GM18520 (cell line): ENCODE results near the gene SFMBT2.

Experiments used
- ATAC-seq: cut with Tn5 transposase; IDR thresholded peaks from one replicate; pipeline ENCODE4 v1.9.1; 2021; ENCODE audit not compliant: unreplicated experiment

The SFMBT2 gene

GRCh38 chr10:7426349-7426748 lies 15.5 kb upstream of the SFMBT2 start:
- no peak for ATAC-seq

DNA sequence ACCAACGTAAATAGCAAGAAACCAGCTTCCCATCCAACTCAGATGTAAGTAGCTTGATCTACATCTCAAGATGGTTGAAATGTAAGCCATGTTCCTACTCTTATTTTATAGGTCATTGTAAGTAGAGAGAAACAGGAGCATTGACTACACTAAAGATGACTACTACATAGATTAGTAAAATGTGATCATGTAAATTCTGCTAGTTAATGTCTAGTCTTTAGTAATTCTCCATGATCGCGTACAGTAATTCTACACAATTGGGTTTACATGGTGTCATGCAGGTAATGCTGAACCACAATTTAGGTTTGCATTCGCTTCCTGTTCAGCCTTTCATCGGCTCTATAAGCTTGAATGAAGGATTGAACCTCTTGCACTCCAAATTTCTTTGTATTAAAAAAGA lies 14.9 kb upstream of the SFMBT2 start:
- no peak for ATAC-seq

DNA sequence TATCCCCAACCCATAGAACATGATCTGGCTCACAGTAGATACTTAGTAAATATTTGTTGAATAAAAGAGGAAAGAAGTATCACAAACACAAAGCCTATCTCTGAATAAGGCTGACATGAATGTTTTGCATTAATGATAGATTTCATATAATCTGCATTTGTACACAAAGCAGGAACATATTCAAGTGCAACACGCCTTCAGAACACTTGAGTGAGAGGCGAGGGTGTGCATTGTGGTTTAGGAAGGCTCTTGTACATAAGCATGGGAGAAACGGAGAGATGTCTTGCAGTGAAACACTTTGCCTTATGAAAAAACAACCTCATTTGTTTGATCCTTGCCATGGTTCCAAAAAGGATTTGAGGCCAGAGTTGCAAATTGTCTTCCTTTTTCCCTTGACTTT lies 14.1 kb upstream of the SFMBT2 start:
- ATAC-seq, result no peak

- ATAC-seq, result no peak
Observed at GRCh38 chr10:7424315-7424714, 13.5 kb upstream of the SFMBT2 start.

- ATAC-seq, result no peak
Observed at GRCh38 chr10:7423521-7423920, 12.7 kb upstream of the SFMBT2 start.

- ATAC-seq, result no peak
Observed at GRCh38 chr10:7421526-7421925, 10.7 kb upstream of the SFMBT2 start.

DNA sequence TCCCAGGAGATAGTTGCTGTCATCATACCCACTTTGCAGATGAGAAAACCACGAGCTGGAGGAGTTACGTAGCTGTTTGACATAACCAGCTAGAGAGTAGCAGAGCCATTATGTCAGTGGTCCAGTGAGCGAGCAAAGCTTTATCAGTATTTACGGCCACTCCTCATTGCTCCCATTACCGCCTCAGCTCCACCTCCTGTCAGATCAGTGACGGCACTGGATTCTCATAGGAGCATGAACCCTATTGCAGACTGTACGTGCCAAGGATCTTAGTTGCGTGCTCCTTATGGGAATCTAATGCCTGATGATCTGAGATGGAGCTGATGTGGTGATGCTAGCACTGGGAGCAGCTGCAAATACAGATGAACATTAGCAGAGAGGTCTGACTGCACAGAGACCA lies 9.2 kb upstream of the SFMBT2 start:
- no peak for ATAC-seq

- no peak for ATAC-seq
Observed at GRCh38 chr10:7417807-7418206, 7.0 kb upstream of the SFMBT2 start.

DNA sequence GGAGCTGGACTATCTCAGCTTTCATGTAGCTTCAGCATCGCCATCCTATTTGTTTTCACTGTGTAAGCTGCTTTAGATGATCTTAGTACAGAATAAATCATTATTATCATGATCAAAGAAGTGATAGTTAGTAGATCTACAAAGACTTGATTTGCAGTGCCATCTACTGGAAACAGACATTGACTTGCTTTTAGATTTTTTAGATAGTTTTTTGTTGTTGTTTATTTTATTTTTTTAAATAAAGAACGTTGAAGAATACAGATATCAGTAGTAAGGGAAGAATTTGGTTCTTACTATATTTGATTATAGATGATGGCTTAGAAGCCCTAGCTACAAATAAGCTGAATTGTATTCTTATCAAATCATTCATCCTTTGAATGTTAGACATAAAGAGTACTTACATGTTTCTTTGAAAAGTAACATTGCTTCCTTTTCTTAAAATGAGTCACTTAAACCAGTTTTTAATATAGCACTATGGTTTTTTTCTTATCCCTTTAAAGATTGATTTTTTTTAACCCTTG lies 6.3 kb upstream of the SFMBT2 start:
- no peak for ATAC-seq

DNA sequence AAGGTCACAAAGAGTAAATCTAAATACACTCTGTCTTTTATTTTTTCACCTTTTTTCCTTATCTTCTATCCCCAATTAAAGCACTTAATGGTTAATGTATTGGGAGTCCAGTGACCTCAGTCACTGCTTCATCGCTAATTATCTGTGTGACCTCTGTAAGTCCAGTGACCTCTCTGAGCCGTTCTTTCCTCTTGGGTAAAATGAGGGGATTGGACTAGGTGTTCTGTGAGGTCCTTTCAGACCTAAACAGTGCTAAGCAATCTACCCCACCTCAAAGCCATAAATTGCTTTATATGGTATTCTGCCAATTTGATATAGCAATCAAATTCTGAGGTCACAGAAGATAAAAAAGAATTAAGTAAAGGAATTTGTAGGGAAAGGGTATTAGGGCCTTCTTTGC lies 3.9 kb upstream of the SFMBT2 start:
- no peak for ATAC-seq

DNA sequence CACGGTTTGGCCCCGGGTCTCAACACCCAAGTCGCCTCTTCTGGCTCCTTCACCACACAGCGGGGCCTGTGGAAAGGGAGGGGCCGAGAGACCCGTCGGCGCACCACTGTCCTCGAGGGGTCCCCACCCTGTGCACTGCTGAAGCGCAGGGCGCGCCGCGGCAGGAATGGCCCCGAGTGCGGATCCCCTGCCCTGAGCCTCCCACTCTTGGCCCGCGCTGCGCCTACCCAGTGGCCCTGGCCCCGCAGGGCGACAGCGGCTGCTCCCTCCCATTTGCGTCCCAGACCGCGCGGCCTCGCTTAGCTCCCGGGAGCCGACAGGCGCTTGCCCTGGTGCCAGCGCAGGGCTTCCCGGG lies 2.1 kb upstream of the SFMBT2 start:
- ATAC-seq, result no peak

DNA sequence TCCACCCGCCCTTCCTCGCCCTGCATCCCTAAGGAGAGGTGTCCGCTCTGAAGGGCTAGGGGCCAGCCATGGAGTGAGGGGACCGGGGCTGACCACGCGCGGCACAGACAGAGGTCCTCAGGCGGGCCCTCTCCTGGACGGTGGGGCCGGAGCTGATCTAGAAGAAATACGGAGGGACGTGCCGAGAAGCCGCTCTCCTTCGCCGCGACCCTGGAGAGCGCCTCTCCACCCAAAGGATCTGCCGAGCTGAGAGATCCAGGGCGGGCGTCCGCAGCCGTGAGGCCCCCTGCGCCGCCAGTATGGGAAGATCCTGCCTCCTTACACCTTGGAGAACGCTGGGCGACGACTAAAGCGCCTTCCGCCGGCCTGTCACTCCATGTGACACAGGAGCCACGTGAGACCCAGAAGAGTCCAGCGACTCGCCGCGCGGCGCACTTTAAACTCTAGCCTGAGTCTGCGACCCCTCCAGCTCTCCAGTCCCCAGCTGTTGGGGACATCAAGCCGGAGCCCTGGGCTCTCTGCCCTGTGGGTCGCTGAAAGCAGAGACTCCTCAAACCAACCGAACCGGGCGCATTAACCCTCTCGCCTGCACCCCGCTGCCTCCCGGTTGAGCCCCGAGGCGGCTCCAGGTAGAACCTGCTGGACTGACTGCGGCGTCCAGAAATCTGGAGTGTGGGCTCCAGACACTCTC lies 1.5 kb upstream of the SFMBT2 start:
- no peak for ATAC-seq

DNA sequence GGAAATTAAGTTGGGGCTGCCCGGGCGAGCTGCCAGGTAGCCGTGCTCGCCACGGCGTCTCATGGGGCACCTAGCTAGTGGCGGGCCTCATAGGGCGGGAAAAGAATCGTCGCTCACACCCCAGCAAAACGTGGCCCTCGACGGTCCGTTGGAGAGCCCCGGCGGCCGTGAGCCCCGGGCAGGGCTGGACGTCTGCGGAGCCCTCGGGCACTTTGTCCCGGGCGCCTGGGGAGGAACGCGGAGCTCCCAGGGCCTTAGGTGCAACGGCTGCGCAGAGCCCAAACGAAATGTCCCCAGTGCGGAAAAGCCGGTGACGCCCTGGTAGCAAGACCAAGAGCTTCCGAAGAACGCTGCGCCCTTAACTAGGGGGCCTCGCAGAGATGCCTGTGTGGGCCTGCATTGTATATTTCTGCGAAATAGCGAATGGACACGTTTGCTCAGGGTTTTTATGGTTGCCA lies 866 bp upstream of the SFMBT2 start:
- ATAC-seq, result no peak

DNA sequence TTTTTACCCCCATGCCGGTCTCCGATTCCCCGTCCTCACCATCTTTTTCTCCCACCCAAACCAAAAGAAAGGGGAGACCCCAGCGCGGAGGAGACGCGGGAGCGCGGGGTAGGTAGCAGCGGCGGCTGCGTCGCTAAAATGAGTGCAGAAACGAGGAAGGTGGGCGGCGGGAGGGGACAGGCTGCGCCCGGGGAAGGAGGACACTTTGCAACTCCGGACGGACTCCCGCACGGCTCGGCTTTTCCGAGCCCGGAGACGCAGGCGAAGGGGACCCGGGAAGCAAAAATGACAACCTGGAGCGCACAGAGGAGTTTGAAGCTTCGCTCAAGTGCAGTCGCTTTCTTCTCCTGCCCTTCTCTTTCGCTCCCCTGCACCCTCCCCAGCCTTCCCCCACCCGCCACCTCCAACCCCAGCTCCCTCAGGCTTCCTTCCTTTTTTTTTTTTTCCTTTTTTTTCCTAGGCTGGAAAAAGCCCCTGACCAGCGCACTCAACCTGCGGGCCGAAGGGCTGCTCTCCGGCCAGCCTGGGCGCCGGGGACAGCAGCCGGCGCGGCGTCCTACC lies 453 bp downstream of the SFMBT2 start:
- ATAC-seq, result no peak

DNA sequence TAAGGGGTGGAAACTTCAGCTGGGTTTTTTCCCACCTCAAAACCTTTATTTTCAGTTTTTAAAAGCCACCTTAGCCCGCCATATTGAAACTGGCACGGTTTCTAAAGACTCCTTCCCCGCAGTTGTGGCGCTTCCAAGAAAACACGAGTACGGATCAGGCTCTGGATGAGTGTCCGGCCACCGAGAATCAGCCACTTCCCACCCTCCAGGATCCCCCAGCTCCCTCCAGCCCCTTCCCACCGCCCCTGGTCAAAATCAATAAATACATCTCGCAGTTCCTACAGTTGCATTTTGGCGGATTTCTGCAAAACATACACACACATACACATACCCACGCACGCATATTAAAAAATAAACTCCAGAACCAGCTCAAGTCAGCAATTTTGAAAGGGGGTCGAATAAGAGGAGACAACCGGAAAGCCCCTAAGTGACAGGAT lies 1.1 kb downstream of the SFMBT2 start:
- ATAC-seq, result no peak

- ATAC-seq, result peak; percentile 36
Observed at GRCh38 chr10:7409045-7409731, 1.6 kb downstream of the SFMBT2 start.

- no peak for ATAC-seq
Observed at GRCh38 chr10:7408291-7409044, 2.4 kb downstream of the SFMBT2 start.

DNA sequence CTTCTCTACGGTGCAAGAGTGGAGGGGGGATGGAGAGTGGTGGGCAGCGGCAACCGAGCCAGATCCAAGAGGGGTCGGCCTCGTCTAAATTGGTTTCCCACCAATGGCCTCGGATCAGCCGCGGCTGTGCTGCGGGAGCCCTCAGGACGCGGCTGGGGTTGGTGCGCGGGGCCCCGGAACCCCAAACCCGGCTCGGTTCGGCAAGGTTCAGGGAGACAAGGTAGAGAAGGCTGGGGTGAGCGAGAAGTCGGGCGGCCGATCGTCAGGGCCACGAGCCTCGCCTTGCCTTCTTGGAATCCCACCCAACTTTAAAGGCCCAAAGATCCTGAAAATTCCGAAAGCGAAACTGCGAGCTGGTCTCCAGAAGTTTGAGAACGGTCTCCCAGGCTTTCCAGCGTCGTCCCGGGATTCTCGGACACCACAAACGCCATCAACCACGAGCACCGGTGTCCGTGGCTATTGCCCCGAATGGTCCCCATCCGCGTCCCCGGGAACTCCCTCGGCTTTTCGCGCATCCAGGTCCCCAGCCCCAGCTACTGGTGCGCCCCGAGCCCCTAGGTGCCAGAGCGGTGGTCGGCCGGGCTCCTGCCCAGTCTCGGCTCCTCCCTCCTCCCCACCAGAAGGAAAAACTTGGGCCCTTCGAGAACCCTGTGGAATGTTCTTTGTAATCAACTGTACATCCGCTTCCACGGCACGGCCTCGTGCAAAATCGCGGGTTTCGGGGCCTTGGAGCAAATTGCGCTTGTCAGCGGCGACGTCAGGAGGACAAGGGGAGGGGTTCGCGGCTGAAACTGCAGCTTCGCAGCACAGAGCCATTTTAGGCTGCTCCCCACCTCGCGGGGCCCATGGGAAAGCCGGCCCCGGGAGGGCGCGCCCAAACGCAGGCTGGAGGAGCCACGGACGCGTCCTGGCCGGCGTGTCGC lies 3.2 kb downstream of the SFMBT2 start:
- no peak for ATAC-seq

GRCh38 chr10:7406712-7407333 lies 4.0 kb downstream of the SFMBT2 start:
- ATAC-seq, result no peak

DNA sequence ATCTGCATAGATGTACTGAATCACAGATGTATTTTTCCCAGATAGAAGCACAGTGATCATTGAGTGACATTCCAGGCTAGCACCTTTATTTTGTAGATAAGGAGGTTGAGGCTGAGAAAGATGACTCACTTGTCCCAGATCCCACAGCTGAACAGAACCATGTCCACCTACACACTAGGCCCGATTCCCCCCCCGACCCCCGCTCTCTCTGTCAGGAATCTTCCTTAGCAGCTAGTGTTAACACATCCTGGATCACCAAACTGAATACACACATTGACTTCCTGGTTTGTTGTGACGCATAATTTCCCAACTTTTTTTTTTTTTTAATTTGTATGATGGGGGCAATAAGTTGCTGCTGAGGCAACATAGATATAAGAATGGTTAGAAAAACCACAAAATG lies 5.2 kb downstream of the SFMBT2 start:
- no peak for ATAC-seq
